CD14-positive monocyte (primary cell): ENCODE data around the gene TNKS1BP1. TPM values are rescaled to one million over a fixed set of nuclear protein-coding genes. Genes with fewer than 3 reads are reported as not detected.

Experiments
- DNase-seq, 3 donors: peaks; one replicate each; pipeline ENCODE4 v3.0.0-alpha.2; 2011 to 2022
- H2AFZ ChIP-seq: 2 replicates; pipeline ENCODE4 v1.6.0; 2012; ENCODE audit warnings: mild to moderate bottlenecking, low read depth, low read length, inconsistent platforms; ENCODE audit not compliant: insufficient read depth, poor library complexity, severe bottlenecking
- H3K27ac ChIP-seq, 2 donors: 1 replicate in 1 of 2; 2 replicates in 1 of 2; pipeline ENCODE4 v1.5.1; 2012 to 2013; ENCODE audit warnings: low read length in 2 of 2, control low read depth in 1 of 2, inconsistent platforms in 1 of 2, low read depth in 1 of 2, mild to moderate bottlenecking in 1 of 2
- H3K27me3 ChIP-seq, 2 donors: one replicate each; pipeline versions ENCODE4 v1.6.0 to v1.6.1; 2011 to 2013; ENCODE audit warnings: low read length in 2 of 2; ENCODE audit not compliant: control insufficient read depth in 2 of 2, insufficient read depth in 2 of 2
- H3K36me3 ChIP-seq, 2 donors: replicated peaks in 1 of 2; 1 replicate in 1 of 2; 2 replicates in 1 of 2; pipeline versions ENCODE4 v1.5.1 to v1.6.1; 2012 to 2013; ENCODE audit warnings: low read length in 2 of 2, control low read depth in 1 of 2, inconsistent platforms in 1 of 2, mild to moderate bottlenecking in 1 of 2; ENCODE audit not compliant: insufficient read depth in 2 of 2, control insufficient read depth in 1 of 2
- H3K4me1 ChIP-seq, 2 donors: 1 replicate in 1 of 2; 2 replicates in 1 of 2; pipeline versions ENCODE4 v1.5.1 to v1.6.1; 2012 to 2013; ENCODE audit warnings: low read length in 2 of 2, control low read depth in 1 of 2, inconsistent platforms in 1 of 2, mild to moderate bottlenecking in 1 of 2, moderate library complexity in 1 of 2; ENCODE audit not compliant: insufficient read depth in 2 of 2, control insufficient read depth in 1 of 2
- H3K4me2 ChIP-seq: replicated peaks from 2 replicates; pipeline ENCODE3; 2012; ENCODE audit warnings: low read length, moderate library complexity, mild to moderate bottlenecking; ENCODE audit not compliant: poor library complexity, severe bottlenecking; ENCODE audit errors: extremely low read depth
- H3K4me3 ChIP-seq, 3 experiments: fragments of 200-600 bp in 1 of 3; sonication (generic) in 1 of 3; replicated peaks in 1 of 3; 1 replicate in 2 of 3; 2 replicates in 1 of 3; pipeline ENCODE4 v1.5.1; 2011 to 2013; ENCODE audit warnings: low read length in 3 of 3, mild to moderate bottlenecking in 3 of 3, control low read depth in 2 of 3, low read depth in 2 of 3, inconsistent platforms in 1 of 3, moderate library complexity in 1 of 3
- H3K79me2 ChIP-seq: 2 replicates; pipeline ENCODE4 v1.6.0; 2012; ENCODE audit warnings: mild to moderate bottlenecking, control low read depth, inconsistent platforms, low read length, moderate library complexity; ENCODE audit not compliant: insufficient read depth
- H3K9ac ChIP-seq: 2 replicates; pipeline ENCODE4 v1.6.0; 2017; ENCODE audit warnings: low read length, mild to moderate bottlenecking; ENCODE audit not compliant: insufficient read depth, poor library complexity, severe bottlenecking
- H3K9me3 ChIP-seq, 2 donors: replicated peaks in 1 of 2; 1 replicate in 1 of 2; 2 replicates in 1 of 2; pipeline versions ENCODE4 v1.5.1 to v1.6.1; 2012 to 2013; ENCODE audit warnings: low read length in 2 of 2, control low read depth in 1 of 2; ENCODE audit not compliant: control insufficient read depth in 1 of 2, insufficient read depth in 1 of 2
- H4K20me1 ChIP-seq: 2 replicates; pipeline ENCODE4 v1.6.0; 2012; ENCODE audit warnings: mild to moderate bottlenecking, low read length, control low read depth, moderate library complexity; ENCODE audit not compliant: insufficient read depth
- H3K27ac Mint-ChIP-seq, 7 donors: one replicate each; pipeline ENCODE4 v1.8.0; 2020; ENCODE audit warnings: mild to moderate bottlenecking in 7 of 7, mixed read lengths in 7 of 7, moderate library complexity in 6 of 7, inconsistent platforms in 2 of 7
- H3K27me3 Mint-ChIP-seq, 3 donors: one replicate each; pipeline ENCODE4 v1.8.0; 2021 to 2022; ENCODE audit warnings: low read depth in 3 of 3, mild to moderate bottlenecking in 3 of 3, mixed read lengths in 3 of 3, moderate library complexity in 3 of 3, inconsistent platforms in 1 of 3
- H3K36me3 Mint-ChIP-seq, 2 donors: one replicate each; pipeline ENCODE4 v1.8.0; 2020; ENCODE audit warnings: mixed read lengths in 2 of 2, inconsistent platforms in 1 of 2, mild to moderate bottlenecking in 1 of 2
- H3K4me1 Mint-ChIP-seq: one replicate; pipeline ENCODE4 v1.8.0; 2020; ENCODE audit warnings: mild to moderate bottlenecking, mixed read lengths
- H3K4me3 Mint-ChIP-seq, 2 donors: one replicate each; pipeline ENCODE4 v1.8.0; 2020; ENCODE audit warnings: mild to moderate bottlenecking in 2 of 2, mixed read lengths in 2 of 2, moderate library complexity in 1 of 2
- H3K9me3 Mint-ChIP-seq, 7 donors: one replicate each; pipeline ENCODE4 v1.8.0; 2020 to 2022; ENCODE audit warnings: mixed read lengths in 7 of 7, mild to moderate bottlenecking in 6 of 7, moderate library complexity in 6 of 7, inconsistent platforms in 2 of 7
- WGBS: methylation state at CpG from one replicate; pipeline ENCODE4 v1.1.5; 2013; ENCODE audit warnings: missing lambda C conversion rate; ENCODE audit not compliant: insufficient coverage; 5-methylcytosine and 5-hydroxymethylcytosine counted together
- intact Hi-C, 2 donors: fragments of 100-400 bp; cut with micrococcal nuclease; formaldehyde crosslinking; loops; one replicate each; pipeline versions ENCODE4 v1.15.0 to v1.15.1; 2023
- polyA plus RNA-seq, 3 donors: library from polyadenylated mRNA; depleted of rRNA in 1 of 3; unstranded in 2 of 3; stranded (reverse) in 1 of 3; fragments of 300-500 nt in 2 of 3; fragments of >200 nt in 1 of 3; fragmentation: Illumina TruSeq in 2 of 3; gene quantifications; 1 replicate in 2 of 3; 2 replicates in 1 of 3; pipeline ENCODE4 v1.2.3, GENCODE V29; 2012 to 2021
- TF ChIP-seq, protein P1 (sequence below): fragments of 200-600 bp; IDR thresholded peaks from one replicate; pipeline ENCODE4 v1.8.0; 2022; ENCODE audit warnings: antibody characterized with exemption, mild to moderate bottlenecking

TNKS1BP1 gene
- polyA plus RNA-seq, 3 donors, result 0.29 to 1.2 (median 0.50) TPM

DNA sequence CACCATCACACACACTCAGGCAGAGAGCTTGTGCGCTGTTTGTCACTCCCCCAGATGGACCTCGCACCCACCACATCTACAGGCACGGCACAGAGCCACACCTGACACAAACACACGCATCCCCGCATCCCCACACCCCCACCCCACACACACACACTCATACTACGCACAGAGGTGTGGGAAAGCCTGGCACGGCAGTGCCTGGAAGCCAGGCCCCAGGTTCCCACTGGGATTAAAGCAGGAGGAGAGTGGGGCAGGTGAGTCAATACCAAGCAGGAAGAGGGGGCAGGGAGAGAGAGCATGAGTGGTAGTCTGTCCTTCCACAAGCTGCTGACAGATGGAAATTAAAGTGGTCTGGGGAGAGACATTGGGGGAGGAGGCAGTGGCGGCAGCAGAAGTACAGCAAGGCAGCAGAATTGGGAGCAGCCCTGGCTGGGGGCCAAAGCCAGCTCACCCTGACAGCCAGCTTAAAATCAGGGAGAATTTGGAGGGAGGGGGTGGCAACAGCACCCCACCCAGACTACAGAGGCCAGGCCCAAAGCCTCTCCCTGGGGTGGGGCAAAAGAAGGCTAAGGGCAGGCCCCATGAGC lies 20.7 kb downstream of the TNKS1BP1 start:
- no peak overlapping the region for H3K4me3 ChIP-seq
- TF ChIP-seq, protein P1, sequence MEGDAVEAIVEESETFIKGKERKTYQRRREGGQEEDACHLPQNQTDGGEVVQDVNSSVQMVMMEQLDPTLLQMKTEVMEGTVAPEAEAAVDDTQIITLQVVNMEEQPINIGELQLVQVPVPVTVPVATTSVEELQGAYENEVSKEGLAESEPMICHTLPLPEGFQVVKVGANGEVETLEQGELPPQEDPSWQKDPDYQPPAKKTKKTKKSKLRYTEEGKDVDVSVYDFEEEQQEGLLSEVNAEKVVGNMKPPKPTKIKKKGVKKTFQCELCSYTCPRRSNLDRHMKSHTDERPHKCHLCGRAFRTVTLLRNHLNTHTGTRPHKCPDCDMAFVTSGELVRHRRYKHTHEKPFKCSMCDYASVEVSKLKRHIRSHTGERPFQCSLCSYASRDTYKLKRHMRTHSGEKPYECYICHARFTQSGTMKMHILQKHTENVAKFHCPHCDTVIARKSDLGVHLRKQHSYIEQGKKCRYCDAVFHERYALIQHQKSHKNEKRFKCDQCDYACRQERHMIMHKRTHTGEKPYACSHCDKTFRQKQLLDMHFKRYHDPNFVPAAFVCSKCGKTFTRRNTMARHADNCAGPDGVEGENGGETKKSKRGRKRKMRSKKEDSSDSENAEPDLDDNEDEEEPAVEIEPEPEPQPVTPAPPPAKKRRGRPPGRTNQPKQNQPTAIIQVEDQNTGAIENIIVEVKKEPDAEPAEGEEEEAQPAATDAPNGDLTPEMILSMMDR, result no peak
- H3K27me3 Mint-ChIP-seq, result peaks cover 0 to 3% (median 1%) of the 10 kb centered on the region in 3 donors
- H4K20me1 ChIP-seq, result no peaks in the 10 kb centered on the region
- H3K9me3 ChIP-seq, result peaks cover 4 to 14% of the 10 kb centered on the region in 2 donors
- peaks cover 16% of the 10 kb centered on the region for H3K4me1 Mint-ChIP-seq
- peaks cover 4 to 6% of the 10 kb centered on the region in 2 donors for H3K36me3 Mint-ChIP-seq
- H3K9ac ChIP-seq, result no peak overlapping the region
- H3K79me2 ChIP-seq, result no peaks in the 10 kb centered on the region
- peaks cover 6 to 15% (median 8%) of the 10 kb centered on the region in 7 donors for H3K9me3 Mint-ChIP-seq
- WGBS, result 100% methylated on average over 1 of the region's 8 CpGs
- intact Hi-C loops, result no loop called here
- no peak overlapping the region for H3K4me3 Mint-ChIP-seq
- H3K27ac Mint-ChIP-seq, result peak overlapping the region in 2 of 7 donors; percentile 1 to 36
- no peak overlapping the region for H2AFZ ChIP-seq
- no peaks in the 10 kb centered on the region for H3K27me3 ChIP-seq
- no peak overlapping the region for H3K27ac ChIP-seq
- H3K4me2 ChIP-seq, result no peak overlapping the region
- H3K36me3 ChIP-seq, result no peaks in the 10 kb centered on the region
- peaks cover 5 to 6% of the 10 kb centered on the region in 2 donors for H3K4me1 ChIP-seq
- no peak for DNase-seq

DNA sequence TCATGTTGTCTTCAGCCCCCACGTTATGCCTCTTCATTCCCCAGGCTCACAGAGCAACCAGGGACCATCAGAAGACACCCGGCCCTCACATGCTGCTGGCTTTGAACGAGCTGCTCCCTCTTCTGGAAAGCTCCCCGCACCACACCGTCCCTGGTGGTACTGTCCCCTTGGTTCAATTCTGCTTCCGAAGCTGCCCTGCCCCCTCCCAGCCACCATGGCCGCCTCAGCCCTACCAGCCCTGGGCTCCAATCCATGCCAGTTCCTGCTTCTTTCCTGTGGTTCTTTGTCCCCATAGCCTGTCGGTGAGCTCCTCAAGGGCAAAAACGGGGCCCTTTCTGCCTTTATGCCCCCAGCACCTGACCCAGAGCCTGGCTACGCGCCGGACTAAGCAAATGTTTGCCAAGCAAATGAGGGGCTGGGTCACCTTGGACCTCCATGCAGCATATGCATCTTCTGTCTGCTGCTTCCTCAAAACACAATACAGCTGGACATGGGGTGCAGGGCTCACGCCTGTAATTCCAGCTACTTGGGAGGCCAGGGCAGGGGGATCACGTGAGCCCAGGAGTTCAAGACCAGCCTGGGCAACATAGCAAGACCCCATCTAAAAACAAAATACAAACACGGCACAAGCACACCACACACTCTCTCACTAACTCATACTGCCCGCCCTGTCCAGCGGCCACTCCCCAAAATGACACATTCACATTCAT lies 21.3 kb downstream of the TNKS1BP1 start:
- Mint-ChIP-seq H3K9me3 (peaks cover 7 to 20% (median 12%) of the 10 kb centered on the region in 7 donors), H3K27ac (peak overlapping the region in 4 of 7 donors; percentile 28 to 71 (median 36)), H3K4me1 (peaks cover 16% of the 10 kb centered on the region), H3K27me3 (peaks cover 0 to 2% (median 1%) of the 10 kb centered on the region in 3 donors), H3K4me3 (no peak overlapping the region), H3K36me3 (peaks cover 4 to 6% of the 10 kb centered on the region in 2 donors)
- H3K27ac ChIP-seq, result no peak overlapping the region
- intact Hi-C loops, result no loop called here
- TF ChIP-seq, protein P1, result no peak
- H3K4me3 ChIP-seq, result no peak overlapping the region
- no peaks in the 10 kb centered on the region for H4K20me1 ChIP-seq
- no peaks in the 10 kb centered on the region for H3K79me2 ChIP-seq
- H2AFZ ChIP-seq, result no peak overlapping the region
- H3K9ac ChIP-seq, result no peak overlapping the region
- no peak overlapping the region for H3K4me2 ChIP-seq
- peaks cover 5 to 6% of the 10 kb centered on the region in 2 donors for H3K4me1 ChIP-seq
- no peaks in the 10 kb centered on the region for H3K36me3 ChIP-seq
- no peak for DNase-seq
- H3K27me3 ChIP-seq, result no peaks in the 10 kb centered on the region
- WGBS, result 93% methylated on average over 16 of the region's 17 CpGs
- H3K9me3 ChIP-seq, result peaks cover 8 to 20% of the 10 kb centered on the region in 2 donors
